Activated gamma-delta T cell (primary cell): Measurements from ENCODE around the gene EWSR1.

Experiments
- DNase-seq: peaks from one replicate; lab custom pipeline; 2025; lab: John Stamatoyannopoulos, UW

EWSR1 gene

DNA sequence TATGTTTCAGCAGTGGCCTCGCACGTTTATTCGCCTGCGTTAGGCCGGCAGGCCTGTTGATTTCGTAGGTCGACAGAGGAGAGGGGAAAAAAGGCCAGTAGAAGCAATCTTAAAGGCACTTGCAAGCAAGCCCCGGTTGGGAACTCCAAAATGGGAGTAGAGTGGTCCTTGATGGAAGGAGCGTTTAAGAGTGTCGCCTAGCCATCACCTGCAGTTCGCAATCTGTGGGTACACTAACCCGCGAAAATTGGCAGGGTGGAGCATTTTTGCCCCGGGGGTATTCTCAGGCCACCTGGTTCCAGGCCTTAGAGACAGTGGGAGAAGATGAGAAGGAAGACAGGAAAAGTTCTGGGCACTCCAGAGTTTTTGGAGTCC lies 1.1 kb downstream of the EWSR1 start:
- no peak for DNase-seq

DNA sequence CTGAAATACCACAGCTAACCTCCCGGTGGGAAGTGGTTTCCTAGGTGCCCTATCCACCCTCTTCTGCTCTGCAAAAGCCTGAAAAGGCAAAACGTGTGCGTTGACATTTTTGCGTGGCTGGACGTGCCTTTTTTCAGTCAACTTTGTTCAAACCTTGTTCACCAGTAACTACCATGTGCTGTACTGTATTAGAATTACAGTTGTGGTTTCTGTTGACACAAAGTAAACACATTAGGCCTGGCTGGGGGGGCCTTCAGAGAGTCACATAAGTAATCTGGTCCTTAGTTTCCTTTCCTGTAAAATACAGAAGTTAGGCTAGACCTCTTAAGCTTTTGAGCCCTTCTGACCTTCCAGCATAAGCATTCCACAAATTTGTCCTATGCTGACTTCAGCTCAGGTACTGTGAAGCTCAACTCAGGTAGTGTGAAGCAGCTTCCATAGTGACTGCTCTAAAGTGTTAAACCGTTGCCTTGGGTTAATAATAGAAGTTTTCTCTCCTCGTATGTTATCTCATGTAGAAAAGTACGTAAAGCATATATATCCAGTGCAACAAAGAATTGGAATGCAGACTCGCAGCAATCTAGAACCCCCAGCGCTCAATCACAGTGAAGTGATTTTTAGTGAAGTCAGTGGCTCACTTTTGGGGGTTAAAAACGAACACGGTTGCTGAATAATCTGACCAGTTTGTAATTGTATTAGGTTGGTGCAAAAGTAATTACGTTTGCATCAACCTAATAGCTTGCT lies 1.8 kb downstream of the EWSR1 start:
- no peak for DNase-seq

DNA sequence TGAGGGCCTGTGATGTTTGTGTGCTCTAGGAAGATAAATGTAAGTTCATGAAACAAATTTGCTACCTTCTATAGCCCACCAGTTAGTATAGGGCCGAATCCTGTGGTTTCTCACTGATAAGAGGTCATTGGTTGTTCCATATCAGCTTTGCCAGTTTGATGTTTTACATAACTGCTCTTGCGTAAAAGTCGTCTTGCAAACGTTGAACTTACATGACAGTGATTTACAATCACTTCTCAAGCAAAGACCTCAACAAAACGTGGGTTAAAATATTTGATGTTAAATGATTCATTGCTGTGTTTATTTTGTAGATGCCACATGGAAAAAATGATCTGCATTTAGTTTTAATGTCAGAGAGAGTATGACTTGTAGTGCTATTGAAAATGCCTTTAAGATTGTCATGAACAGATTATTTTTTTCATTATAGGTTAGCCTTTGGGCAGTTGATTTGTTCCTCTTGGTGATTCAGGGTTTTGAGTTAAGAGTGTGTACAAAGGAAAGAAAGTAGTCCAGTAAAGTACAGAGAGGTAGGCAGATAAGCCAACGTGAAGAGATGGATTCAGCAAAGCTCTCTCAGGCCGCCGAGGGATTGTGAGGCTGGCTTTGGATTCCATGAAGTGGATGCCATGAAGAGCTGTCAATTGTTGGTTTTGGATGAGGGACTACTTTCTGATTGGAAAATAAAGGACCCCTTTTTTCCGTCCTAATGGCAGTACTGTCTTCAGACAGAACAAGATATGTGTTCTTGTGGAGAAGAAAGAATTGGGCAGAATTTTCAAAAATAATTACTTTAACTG lies 2.6 kb downstream of the EWSR1 start:
- DNase-seq = no peak

DNA sequence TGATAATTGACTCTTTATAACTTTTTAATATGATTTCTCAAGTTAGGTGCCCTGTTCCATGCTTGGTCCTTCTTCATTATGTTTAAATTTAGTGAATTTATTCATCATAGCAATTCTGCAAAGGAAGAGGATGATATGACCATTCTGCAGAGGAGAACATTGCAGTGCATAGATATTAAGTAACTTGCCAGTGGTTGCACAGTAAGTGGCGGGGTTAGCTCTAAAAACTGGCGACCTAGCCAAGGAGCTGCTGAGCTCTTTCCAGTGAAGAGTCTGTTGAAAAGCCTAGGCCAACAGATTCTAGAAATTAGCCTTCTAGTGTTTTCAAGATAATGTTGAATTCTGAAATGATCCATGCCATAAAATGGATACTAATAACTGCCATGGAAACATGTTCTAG lies 4.6 kb downstream of the EWSR1 start:
- DNase-seq = no peak

DNA sequence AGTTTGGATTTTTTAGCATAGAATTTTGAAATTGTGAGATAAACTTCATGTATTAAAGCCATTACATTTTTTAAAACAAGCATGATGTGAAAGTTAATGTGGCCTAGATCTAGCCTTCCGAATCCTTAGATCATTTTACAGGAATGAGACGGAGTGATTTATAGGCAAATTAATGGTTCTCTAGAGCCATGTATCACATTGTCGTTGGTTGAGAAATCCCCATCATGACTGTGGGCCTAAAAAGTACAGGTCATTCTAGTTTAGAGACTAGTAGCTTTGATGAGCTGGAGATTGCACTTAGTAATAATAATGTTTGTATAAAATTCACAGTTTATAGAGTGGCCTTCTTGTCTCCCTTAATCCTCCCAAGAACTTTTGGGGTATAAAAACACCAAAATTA lies 7.1 kb downstream of the EWSR1 start:
- DNase-seq = no peak

DNA sequence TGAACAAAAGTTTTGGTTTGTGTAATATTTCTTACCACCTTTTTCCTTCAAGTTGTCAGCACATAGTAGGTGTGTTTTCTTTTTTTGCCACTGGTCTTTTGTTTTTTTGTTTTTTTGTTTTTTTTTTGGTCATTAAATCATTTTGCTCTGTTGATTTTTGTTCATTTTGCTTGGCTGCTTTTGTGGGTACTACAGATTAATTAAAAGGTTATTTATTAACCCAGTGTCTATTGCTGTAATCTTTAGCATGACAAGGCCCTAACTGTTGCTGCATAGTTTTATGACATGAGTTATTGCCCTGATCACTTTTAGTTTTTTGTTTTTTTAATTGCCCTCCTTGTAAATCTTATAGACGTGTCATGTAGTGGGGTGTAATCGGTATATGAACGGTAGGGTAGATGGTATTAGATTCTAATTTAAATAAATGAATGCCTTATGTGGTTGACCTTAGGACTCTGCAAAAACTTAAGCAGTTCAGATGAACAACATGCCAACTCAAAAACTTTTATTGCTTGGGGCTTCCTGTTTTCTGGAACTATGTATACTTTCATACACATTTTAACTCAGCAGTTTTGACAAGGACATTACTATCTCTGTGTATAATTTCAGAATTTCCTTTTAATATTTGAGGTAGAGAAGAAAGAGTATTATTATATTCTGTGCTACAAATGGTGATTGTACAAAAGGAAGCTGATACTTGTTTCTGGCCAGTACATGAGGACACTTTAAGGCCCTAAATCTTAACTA lies 7.9 kb downstream of the EWSR1 start:
- no peak for DNase-seq

DNA sequence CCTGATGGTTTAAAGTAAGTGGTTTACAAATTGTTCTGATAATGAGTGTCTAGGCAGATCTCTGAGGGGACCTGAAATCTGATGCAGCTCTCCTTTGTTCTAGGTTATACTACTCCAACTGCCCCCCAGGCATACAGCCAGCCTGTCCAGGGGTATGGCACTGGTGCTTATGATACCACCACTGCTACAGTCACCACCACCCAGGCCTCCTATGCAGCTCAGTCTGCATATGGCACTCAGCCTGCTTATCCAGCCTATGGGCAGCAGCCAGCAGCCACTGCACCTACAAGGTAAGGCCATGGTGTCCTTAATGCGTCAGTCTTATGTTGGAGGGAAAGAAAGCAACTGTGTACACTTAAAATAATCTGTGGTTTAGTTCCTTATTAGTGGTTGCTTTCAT lies 9.9 kb downstream of the EWSR1 start:
- no peak for DNase-seq

DNA sequence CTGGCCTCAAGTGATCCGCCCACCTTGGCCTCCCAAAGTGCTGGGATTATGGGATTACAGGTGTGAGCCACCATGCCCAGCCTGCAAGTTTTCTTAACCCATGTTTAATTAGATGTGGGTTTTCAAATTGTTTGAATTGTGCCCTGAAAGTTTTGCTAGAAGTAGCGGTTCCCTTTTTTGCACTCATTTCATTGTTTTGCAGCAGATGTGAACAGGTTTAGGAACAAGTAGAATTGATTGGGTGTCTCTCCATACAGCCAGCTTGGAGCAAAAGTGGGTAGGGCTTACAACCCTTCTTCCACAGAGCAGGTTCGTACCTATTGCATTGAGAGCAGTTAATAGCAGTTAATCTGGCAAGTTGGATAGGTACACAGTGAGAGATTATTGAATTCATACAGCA lies 16.1 kb downstream of the EWSR1 start:
- DNase-seq = no peak

DNA sequence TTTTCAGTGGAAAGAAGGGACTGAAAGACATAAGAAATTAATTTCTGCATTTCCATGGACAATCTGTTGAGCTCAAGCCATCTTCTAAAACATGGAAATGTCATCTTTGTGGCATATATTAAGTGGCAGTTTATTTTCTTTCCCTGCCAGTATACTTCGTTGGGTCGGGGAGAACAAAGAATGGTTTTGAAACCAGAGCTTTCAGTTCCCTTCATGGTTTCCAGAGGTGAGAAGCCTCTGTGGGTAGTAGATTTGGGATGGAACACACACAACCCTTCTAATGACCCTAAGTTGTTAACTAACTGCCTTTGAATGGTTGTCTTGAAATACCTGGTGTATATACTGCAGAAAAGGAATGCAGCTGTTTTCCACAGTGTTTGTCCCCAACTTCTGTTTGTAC lies 20.8 kb downstream of the EWSR1 start:
- DNase-seq = no peak

DNA sequence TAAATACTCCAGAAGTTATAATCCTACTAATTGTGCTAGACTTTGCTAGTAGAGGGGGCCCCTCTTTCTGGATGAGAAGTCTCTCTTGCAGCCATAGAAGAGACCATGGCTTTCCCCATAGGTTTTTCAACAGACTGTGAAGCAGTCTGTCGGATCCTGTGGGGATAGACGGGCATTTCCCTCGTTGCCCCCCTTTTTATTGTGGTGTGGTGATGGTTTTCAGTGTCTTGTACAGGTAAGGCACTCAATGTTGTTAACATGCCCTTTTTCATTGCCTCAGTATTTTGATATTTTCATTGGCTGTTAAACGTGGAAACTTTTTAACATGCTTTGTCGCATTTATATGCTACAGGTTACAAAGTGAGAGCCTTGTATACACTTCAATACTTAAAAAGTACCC lies 22.0 kb downstream of the EWSR1 start:
- DNase-seq = no peak

DNA sequence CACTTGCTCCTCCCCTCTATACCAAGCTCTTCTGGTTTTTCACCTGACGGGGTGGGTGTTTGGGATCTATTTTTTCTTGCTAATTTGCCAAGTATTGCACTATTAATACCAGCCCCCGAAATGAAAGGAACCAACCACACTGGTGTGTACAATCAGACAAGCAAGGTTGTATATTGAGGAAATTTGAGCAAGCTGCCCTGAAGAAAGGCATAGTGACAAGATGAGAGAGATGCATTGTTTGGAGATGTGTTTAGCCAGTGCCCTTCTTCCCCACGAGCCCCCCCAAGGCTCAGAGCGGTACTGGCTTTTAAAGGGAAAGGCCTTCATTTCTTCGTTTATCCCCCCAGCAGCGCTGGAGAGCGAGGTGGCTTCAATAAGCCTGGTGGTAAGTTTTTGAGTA lies 23.1 kb downstream of the EWSR1 start:
- DNase-seq = no peak

DNA sequence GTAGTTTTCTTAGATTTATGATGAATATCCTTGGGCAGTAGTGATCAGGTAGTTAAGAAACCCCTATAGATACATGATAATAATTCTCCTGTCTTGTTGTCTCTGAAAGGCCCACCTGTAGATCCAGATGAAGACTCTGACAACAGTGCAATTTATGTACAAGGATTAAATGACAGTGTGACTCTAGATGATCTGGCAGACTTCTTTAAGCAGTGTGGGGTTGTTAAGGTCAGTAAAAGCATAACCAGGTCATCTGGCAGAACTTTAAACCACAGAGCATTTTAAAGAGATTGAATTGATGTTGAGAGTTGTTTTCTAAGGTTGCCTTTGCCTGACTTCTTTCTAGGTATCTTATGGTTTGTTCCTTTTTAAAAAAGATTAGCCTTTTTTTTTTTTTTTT lies 24.3 kb downstream of the EWSR1 start:
- no peak for DNase-seq

DNA sequence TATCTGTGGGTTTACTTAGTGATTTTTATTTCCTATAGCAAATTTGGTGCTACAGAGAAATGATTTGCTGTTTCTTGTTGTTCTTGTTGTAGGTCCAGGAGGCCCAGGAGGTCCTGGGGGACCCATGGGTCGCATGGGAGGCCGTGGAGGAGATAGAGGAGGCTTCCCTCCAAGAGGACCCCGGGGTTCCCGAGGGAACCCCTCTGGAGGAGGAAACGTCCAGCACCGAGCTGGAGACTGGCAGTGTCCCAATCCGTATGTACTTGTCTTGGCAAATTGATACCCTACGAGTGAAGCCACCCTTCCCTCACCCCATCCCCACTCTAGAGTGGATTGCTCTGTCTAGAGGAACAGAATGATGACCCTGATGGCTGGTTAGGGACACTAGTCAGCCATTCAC lies 30.6 kb downstream of the EWSR1 start:
- DNase-seq = no peak

DNA sequence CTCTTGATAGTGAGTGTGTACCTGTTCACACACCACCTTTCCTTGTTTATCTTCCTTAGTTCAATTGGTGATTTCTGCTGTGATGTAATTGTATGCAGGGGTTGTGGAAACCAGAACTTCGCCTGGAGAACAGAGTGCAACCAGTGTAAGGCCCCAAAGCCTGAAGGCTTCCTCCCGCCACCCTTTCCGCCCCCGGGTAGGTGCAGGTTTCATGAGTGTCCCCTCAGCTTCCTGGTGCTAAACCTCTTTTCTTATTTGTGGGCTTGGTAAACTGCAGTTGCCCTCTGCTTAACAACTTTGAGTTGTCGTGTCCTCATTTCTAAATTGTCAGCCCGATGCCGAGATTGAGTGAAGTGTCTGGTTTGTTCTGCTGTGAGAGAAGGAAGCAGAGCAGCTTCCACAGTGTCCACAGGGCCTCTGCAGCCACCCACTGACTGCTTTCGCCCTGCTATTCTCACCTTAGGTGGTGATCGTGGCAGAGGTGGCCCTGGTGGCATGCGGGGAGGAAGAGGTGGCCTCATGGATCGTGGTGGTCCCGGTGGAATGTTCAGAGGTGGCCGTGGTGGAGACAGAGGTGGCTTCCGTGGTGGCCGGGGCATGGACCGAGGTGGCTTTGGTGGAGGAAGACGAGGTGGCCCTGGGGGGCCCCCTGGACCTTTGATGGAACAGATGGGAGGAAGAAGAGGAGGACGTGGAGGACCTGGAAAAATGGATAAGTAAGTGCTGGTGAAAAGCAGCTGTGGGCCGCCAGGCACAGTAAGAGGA lies 31.2 kb downstream of the EWSR1 start:
- no peak for DNase-seq

DNA sequence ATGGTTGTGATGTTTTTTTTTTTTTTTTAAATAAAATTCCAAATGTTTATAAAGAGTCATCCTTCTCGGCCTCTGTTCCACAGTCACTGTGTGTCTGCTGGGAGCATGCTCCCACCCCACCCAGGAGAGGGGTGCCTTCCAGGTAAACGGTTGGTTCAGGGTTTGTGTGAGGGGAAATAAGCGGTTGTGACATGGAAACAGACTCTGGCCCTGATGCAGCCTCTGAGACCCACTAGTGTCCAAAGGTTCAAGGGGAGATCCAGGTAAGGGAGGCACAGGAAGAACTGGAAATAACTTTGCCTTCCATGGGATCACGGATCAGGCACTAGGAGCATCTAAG lies 32.4 kb downstream of the EWSR1 start:
- DNase-seq = no peak

DNA sequence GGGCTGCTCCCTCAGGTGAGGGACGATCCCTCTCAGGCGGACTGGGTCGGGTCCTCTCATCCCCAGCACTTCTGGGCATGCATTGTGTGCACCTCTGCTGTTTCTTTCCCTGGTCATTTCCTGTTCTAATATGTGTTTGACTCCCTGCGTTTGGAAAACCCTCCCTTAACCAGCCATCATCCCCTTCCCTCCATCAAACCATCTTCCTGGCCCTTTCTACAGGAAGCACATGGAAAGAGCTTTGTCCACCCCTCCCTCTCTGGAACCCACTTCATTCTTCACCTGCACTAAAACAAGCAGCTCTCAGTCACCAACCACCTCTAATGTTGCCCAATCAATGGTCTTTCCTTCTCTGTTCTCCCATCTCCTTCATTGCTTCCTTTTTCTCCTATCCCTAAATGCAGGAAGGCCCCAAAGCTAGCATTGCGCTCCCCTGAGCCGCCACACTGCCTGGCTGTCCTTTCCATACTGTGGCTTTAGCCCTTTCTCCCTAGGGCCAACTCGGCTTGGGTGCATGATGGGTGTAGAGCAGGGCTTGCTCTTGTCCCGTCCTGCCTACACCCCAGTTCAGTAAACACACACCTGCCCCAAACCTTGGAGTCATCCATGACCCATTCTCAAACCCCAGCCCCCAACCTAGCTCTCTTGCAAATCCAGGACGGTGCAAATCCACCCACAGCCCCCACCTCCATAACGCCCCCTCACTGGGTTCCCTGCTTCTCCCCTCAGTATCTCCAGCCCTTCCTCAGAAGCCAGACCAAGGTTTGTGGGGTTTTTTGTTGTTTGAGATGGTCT lies 32.9 kb downstream of the EWSR1 start:
- no peak for DNase-seq

DNA sequence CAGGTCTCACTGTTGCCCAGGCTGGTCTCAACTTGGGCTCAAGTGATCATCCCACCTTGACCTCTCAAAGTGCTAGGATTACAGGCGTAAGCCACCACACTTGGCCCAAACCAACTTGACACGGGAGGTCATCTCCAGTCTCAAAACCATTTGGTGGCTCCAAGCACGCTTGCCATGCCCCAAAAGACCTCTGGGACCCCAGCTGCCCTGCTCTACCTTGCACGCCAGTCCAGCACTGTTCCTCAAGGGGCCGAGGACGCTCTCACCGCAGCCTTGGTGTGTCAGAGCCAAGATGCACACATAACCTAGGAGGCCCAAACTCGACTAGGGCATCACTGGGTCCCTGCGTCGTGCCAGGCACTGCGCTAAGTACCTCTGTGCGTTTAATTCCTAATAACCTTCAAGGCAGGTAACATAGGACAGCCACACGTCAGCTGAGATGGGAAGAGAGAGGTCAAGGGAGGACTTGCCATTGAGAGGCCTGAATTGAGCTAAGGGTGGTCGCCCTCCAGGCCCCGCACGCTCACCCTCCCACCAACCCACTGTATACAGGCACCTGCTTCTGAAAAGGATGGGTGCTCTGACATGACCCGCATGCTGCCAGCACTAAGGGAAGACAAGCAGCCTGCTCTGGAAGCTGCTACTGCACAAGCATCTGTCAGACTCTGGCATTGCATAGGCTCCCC lies 33.8 kb downstream of the EWSR1 start:
- no peak for DNase-seq

DNA sequence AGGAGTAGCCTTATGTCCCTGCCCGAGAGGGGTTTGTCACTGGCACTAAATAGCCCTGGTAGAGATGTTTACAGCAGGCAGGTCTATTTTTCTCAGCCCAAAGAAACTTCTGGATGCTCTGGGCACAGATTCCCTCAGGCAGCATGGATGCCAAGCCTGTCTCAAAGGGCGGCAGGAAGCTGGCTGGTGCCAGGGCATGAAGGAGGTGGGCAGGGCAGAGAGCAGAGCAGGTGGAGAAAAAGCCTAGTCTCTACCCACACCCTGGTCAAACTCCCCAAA lies 34.3 kb downstream of the EWSR1 start:
- DNase-seq = no peak

DNA sequence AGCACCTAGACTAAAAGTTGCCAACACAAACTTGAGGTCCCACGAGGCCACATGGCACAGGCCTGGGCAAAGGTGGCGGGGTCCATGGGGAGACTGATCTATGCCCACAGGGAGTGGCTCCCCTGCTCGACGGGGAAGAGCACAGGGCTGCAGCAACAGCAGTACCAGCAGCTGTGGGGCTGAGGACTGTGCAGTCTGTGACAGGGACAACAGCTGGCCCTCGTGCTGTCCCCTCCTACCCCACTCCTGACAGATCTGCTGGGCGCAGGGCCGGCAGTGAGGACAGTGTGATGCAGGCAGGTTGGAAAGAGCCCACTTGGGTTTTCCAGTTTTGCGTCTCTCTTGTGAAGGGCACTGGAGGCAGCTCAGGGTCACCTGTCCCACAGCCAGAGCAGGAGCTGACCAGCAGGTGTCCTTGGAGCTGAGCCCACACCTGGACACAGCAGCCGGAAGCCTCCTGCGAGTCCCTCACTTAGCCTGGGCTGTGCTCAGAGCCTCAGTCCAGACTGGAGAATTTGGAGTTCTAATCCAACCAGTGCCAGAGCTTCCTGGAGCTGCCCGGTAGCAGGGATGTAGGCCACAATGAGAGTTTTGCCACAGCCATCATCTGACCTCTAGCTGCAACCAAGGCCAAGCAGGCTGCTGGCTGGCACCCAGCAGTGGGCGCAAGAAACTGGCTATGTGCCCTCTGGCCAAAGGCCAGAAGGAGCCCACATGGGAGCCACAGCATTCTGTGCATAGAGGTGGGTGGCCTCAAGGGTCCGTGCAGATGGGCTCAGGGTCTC lies 34.8 kb downstream of the EWSR1 start:
- DNase-seq = no peak

DNA sequence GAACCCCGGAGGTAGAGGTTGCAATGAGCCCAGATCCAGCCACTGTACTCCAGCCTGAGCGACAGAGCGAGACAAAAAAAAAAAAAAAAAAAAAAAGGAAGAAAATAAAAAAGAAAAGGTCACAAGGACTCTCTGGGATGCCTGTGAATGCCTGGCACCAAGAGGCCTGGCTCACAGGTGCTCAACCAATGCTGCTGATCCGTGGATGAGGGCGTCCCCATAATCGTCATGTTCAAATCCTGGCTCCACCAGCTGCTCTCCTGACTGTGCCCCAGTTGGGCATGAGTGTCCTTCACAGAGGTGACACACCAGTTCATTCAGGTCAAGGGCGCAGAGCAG lies 37.7 kb downstream of the EWSR1 start:
- DNase-seq = no peak
